WTC11 (cell line): ENCODE measurements around the gene ADD2.

Experiments used
- CTCF ChIP-seq: fragments of 200-600 bp; IDR thresholded peaks from 2 replicates; pipeline ENCODE4 v1.8.0; 2022; ENCODE audit warnings: antibody characterized with exemption
- FOXJ3 ChIP-seq: sonication (generic); formaldehyde crosslinking; IDR thresholded peaks from 2 replicates; pipeline ENCODE4 v1.9.0; 2021; ENCODE audit warnings: missing genetic modification reagents, mild to moderate bottlenecking, borderline replicate concordance
- JUN ChIP-seq: sonication (generic); formaldehyde crosslinking; IDR thresholded peaks from 2 replicates; pipeline ENCODE4 v1.8.0; 2023; ENCODE audit warnings: mild to moderate bottlenecking, missing genetic modification reagents
- MAX ChIP-seq: sonication (generic); formaldehyde crosslinking; IDR thresholded peaks from 2 replicates; pipeline ENCODE4 v1.8.0; 2022; ENCODE audit warnings: mild to moderate bottlenecking, missing genetic modification reagents
- NFE2L1 ChIP-seq: sonication (generic); formaldehyde crosslinking; IDR thresholded peaks from 2 replicates; pipeline ENCODE4 v1.8.1; 2023; ENCODE audit warnings: missing genetic modification reagents
- TEAD4 ChIP-seq: sonication (generic); formaldehyde crosslinking; IDR thresholded peaks from 2 replicates; pipeline ENCODE4 v1.8.0; 2022; ENCODE audit warnings: mild to moderate bottlenecking, missing genetic modification reagents
- USF1 ChIP-seq: sonication (generic); formaldehyde crosslinking; IDR thresholded peaks from 2 replicates; pipeline ENCODE4 v1.8.0; 2022; ENCODE audit warnings: mild to moderate bottlenecking, missing genetic modification reagents
- ZBTB21 ChIP-seq: sonication (generic); formaldehyde crosslinking; IDR thresholded peaks from 2 replicates; pipeline ENCODE4 v1.8.1; 2023; ENCODE audit warnings: mild to moderate bottlenecking, missing genetic modification reagents, borderline replicate concordance

- no peak for TF ChIP-seq CTCF
- no peak for TF ChIP-seq MAX
- no peak for TF ChIP-seq ZBTB21 (CRISPR knock-in tag)
- no peak for TF ChIP-seq NFE2L1 (CRISPR knock-in tag)
- TF ChIP-seq FOXJ3 = no peak
- no peak for TF ChIP-seq JUN
- no peak for TF ChIP-seq TEAD4
- TF ChIP-seq USF1 (CRISPR knock-in tag) = no peak
Observed at GRCh38 chr2:70668432-70668831, 99.6 kb downstream of the ADD2 start.
